Measurements from ENCODE around the gene PGC.
A peak's percentile ranks its signal among the peaks of the same experiment; 100 is the strongest.

Gene PGC

GRCh38 chr6:41747256-41748101 lies at the start of gene PGC:
Gene PGC (minus strand): TSS chr6:41747397. CDS start chr6:41747334, 63 bp downstream.
- no peak for DNase-seq

GRCh38 chr6:41796474-41796873 lies 49.3 kb upstream of the PGC start:
- DNase-seq, result no peak

- no peak for DNase-seq
Measured at GRCh38 chr6:41791984-41792383, 44.8 kb upstream of the PGC start.

GRCh38 chr6:41791305-41791704 lies 44.1 kb upstream of the PGC start:
- no peak for DNase-seq

- no peak for DNase-seq
Measured at GRCh38 chr6:41790045-41790444, 42.8 kb upstream of the PGC start.

GRCh38 chr6:41789390-41789724 lies 42.2 kb upstream of the PGC start:
- no peak for DNase-seq

GRCh38 chr6:41787219-41787917 lies 40.2 kb upstream of the PGC start, which contains the start of gene TOMM6:
Gene TOMM6 (plus strand): TSS chr6:41787694. CDS start chr6:41787698, 4 bp downstream.
- peak; percentile 82 to 91 for DNase-seq

- peak; percentile 47 to 64 for DNase-seq
Measured at GRCh38 chr6:41786451-41787218, 39.4 kb upstream of the PGC start.

GRCh38 chr6:41785689-41786450 lies 38.7 kb upstream of the PGC start:
- DNase-seq, result peak in 1 of 2 experiments; percentile 31

GRCh38 chr6:41785254-41785653 lies 38.1 kb upstream of the PGC start:
- DNase-seq, result no peak

- DNase-seq, result no peak
Measured at GRCh38 chr6:41784581-41785171, 37.5 kb upstream of the PGC start.

GRCh38 chr6:41783106-41783780 lies 36.0 kb upstream of the PGC start:
- DNase-seq, result no peak

- no peak for DNase-seq
Measured at GRCh38 chr6:41781366-41781730, 34.2 kb upstream of the PGC start.

- peak; percentile 19 to 60 for DNase-seq
Measured at GRCh38 chr6:41780551-41781365, 33.6 kb upstream of the PGC start, which contains the start of gene PRICKLE4. Gene PRICKLE4 (plus strand): TSS chr6:41780782. CDS start chr6:41783474, 2,692 bp downstream.

GRCh38 chr6:41779788-41780550 lies 32.8 kb upstream of the PGC start, which contains the start of gene FRS3:
Gene FRS3 (minus strand): TSS chr6:41779900. CDS start chr6:41776987, 2,913 bp downstream.
- peak; percentile 83 to 93 for DNase-seq

GRCh38 chr6:41779336-41779735 lies 32.1 kb upstream of the PGC start:
- peak in 1 of 2 experiments; percentile 44 for DNase-seq

- DNase-seq, result peak in 1 of 2 experiments; percentile 15
Measured at GRCh38 chr6:41778895-41779294, 31.7 kb upstream of the PGC start.

GRCh38 chr6:41777551-41778285 lies 30.5 kb upstream of the PGC start:
- DNase-seq, result no peak
